ENCODE measurements around the gene XRCC6. TPM values are rescaled to one million over a fixed set of nuclear protein-coding genes. Genes with fewer than 3 reads are reported as not detected.
"Not testable (repeated sequence)": the region's sequence is repeated elsewhere in the genome, so short reads cannot be mapped to it uniquely, and the experiment has no call there.

The XRCC6 gene
- total RNA-seq, 3 donors from 2014 or later, result 515 to 540 (median 521) TPM

GRCh38 chr22:41674846-41675340 lies 53.8 kb downstream of the XRCC6 start:
- Mint-ChIP-seq H3K4me1 (ENCODE audit: low read depth) (peaks cover 17% of the 10 kb centered on the region), H3K27me3 (ENCODE audit: low read depth) (no peaks in the 10 kb centered on the region), H3K4me3 (no peak overlapping the region), H3K36me3 (ENCODE audit: insufficient read depth) (peaks cover 41% of the 10 kb centered on the region), H3K9me3 (no peaks in the 10 kb centered on the region)
- DNase-seq (no peak), ATAC-seq (no peak)

- Mint-ChIP-seq H3K4me1 (ENCODE audit: low read depth) (peaks cover 24% of the 10 kb centered on the region), H3K4me3 (no peak overlapping the region), H3K27me3 (ENCODE audit: low read depth) (no peaks in the 10 kb centered on the region), H3K9me3 (no peaks in the 10 kb centered on the region), H3K36me3 (ENCODE audit: insufficient read depth) (peaks cover 46% of the 10 kb centered on the region)
- DNase-seq, result no peak
- ATAC-seq, result no peak
These were observed 55.0 kb downstream of the XRCC6 start for GRCh38 chr22:41676134-41676533.

- peak overlapping the region; percentile 99 for H3K4me3 Mint-ChIP-seq
- peaks cover 31% of the 10 kb centered on the region for H3K4me1 Mint-ChIP-seq (ENCODE audit: low read depth)
- ATAC-seq (peak; percentile 21 to 26), DNase-seq (peak; percentile 34)
- H3K36me3 Mint-ChIP-seq (ENCODE audit: insufficient read depth), result peaks cover 30% of the 10 kb centered on the region
- no peaks in the 10 kb centered on the region for H3K9me3 Mint-ChIP-seq
- H3K27me3 Mint-ChIP-seq (ENCODE audit: low read depth), result no peaks in the 10 kb centered on the region
These were observed 60.5 kb downstream of the XRCC6 start for GRCh38 chr22:41681616-41682015.

GRCh38 chr22:41682033-41682807 lies 61.1 kb downstream of the XRCC6 start:
- Mint-ChIP-seq H3K4me3 (peak overlapping the region; percentile 99), H3K27me3 (ENCODE audit: low read depth) (no peaks in the 10 kb centered on the region), H3K4me1 (ENCODE audit: low read depth) (peaks cover 32% of the 10 kb centered on the region), H3K36me3 (ENCODE audit: insufficient read depth) (peaks cover 26% of the 10 kb centered on the region), H3K9me3 (no peaks in the 10 kb centered on the region)
- DNase-seq (peak; percentile 80), ATAC-seq (peak; percentile 93 to 95)

GRCh38 chr22:41683052-41683451 lies 62.0 kb downstream of the XRCC6 start:
- Mint-ChIP-seq H3K4me3 (peak overlapping the region; percentile 99), H3K36me3 (ENCODE audit: insufficient read depth) (peaks cover 24% of the 10 kb centered on the region), H3K4me1 (ENCODE audit: low read depth) (peaks cover 36% of the 10 kb centered on the region), H3K9me3 (no peaks in the 10 kb centered on the region), H3K27me3 (ENCODE audit: low read depth) (no peaks in the 10 kb centered on the region)
- DNase-seq, result no peak
- ATAC-seq, result no peak

- DNase-seq, result no peak
- no peak overlapping the region for H3K4me3 Mint-ChIP-seq
- H3K9me3 Mint-ChIP-seq, result no peaks in the 10 kb centered on the region
- no peak for ATAC-seq
- no peaks in the 10 kb centered on the region for H3K27me3 Mint-ChIP-seq (ENCODE audit: low read depth)
- peaks cover 33% of the 10 kb centered on the region for H3K4me1 Mint-ChIP-seq (ENCODE audit: low read depth)
- H3K36me3 Mint-ChIP-seq (ENCODE audit: insufficient read depth), result peaks cover 18% of the 10 kb centered on the region
These were observed 62.5 kb downstream of the XRCC6 start for GRCh38 chr22:41683616-41684015.

GRCh38 chr22:41684194-41684593 lies 63.1 kb downstream of the XRCC6 start:
- Mint-ChIP-seq H3K36me3 (ENCODE audit: insufficient read depth) (peaks cover 16% of the 10 kb centered on the region), H3K4me1 (ENCODE audit: low read depth) (peaks cover 36% of the 10 kb centered on the region), H3K9me3 (no peaks in the 10 kb centered on the region), H3K27me3 (ENCODE audit: low read depth) (no peaks in the 10 kb centered on the region), H3K4me3 (no peak overlapping the region)
- ATAC-seq (no peak), DNase-seq (no peak)

- Mint-ChIP-seq H3K36me3 (ENCODE audit: insufficient read depth) (peaks cover 13% of the 10 kb centered on the region), H3K4me3 (peak overlapping the region; percentile 99), H3K4me1 (ENCODE audit: low read depth) (peaks cover 37% of the 10 kb centered on the region)
- not testable (repeated sequence) for ATAC-seq; DNase-seq; H3K9me3 Mint-ChIP-seq; H3K27me3 Mint-ChIP-seq (ENCODE audit: low read depth)
These were observed 65.8 kb downstream of the XRCC6 start for GRCh38 chr22:41686890-41687289.

- no peaks in the 10 kb centered on the region for H3K27me3 Mint-ChIP-seq (ENCODE audit: low read depth)
- peaks cover 10% of the 10 kb centered on the region for H3K36me3 Mint-ChIP-seq (ENCODE audit: insufficient read depth)
- H3K4me3 Mint-ChIP-seq, result peak overlapping the region; percentile 99
- no peak for DNase-seq
- peak; percentile 31 to 38 for ATAC-seq
- peaks cover 33% of the 10 kb centered on the region for H3K4me1 Mint-ChIP-seq (ENCODE audit: low read depth)
- H3K9me3 Mint-ChIP-seq, result no peaks in the 10 kb centered on the region
These were observed 66.8 kb downstream of the XRCC6 start for GRCh38 chr22:41687901-41688364.

GRCh38 chr22:41688365-41689211 lies 67.5 kb downstream of the XRCC6 start, which contains the start of gene SNU13:
Gene SNU13, minus strand, starts transcription at chr22:41688867. Its CDS starts 71 bp downstream, at chr22:41688796.
- Mint-ChIP-seq H3K4me3 (peak within 1 kb of the TSS; percentile 99), H3K4me1 (ENCODE audit: low read depth) (peaks cover 33% of the 10 kb centered on the region)

GRCh38 chr22:41690476-41690875 lies 69.4 kb downstream of the XRCC6 start:
- Mint-ChIP-seq H3K27me3 (ENCODE audit: low read depth) (no peaks in the 10 kb centered on the region), H3K4me3 (peak overlapping the region; percentile 99), H3K9me3 (no peaks in the 10 kb centered on the region), H3K36me3 (ENCODE audit: insufficient read depth) (peaks cover 7% of the 10 kb centered on the region), H3K4me1 (ENCODE audit: low read depth) (peaks cover 28% of the 10 kb centered on the region)
- DNase-seq, result no peak
- ATAC-seq, result no peak

More at GRCh38 chr22:41688365-41689211, 67.5 kb downstream of the XRCC6 start, which contains the start of gene SNU13:
- Mint-ChIP-seq H3K9me3 (no peaks in the 10 kb centered on the region), H3K27me3 (ENCODE audit: low read depth) (no peaks in the 10 kb centered on the region), H3K36me3 (ENCODE audit: insufficient read depth) (peaks cover 10% of the 10 kb centered on the region)
- peak; percentile 97 to 98 for ATAC-seq
- peak; percentile 88 for DNase-seq

- H3K36me3 Mint-ChIP-seq (ENCODE audit: insufficient read depth), result peaks cover 3% of the 10 kb centered on the region
- H3K4me1 Mint-ChIP-seq (ENCODE audit: low read depth), result peaks cover 16% of the 10 kb centered on the region
- H3K4me3 Mint-ChIP-seq, result no peak overlapping the region
- no peaks in the 10 kb centered on the region for H3K27me3 Mint-ChIP-seq (ENCODE audit: low read depth)
- DNase-seq, result no peak
- no peak for ATAC-seq
- no peaks in the 10 kb centered on the region for H3K9me3 Mint-ChIP-seq
These were observed 74.1 kb downstream of the XRCC6 start for GRCh38 chr22:41695211-41695610.

GRCh38 chr22:41696703-41697102 lies 75.6 kb downstream of the XRCC6 start:
- Mint-ChIP-seq H3K4me3 (no peak overlapping the region), H3K36me3 (ENCODE audit: insufficient read depth) (no peaks in the 10 kb centered on the region), H3K4me1 (ENCODE audit: low read depth) (peaks cover 9% of the 10 kb centered on the region), H3K27me3 (ENCODE audit: low read depth) (no peaks in the 10 kb centered on the region), H3K9me3 (no peaks in the 10 kb centered on the region)
- ATAC-seq (no peak), DNase-seq (no peak)

GRCh38 chr22:41697126-41697775 lies 76.2 kb downstream of the XRCC6 start:
- no peaks in the 10 kb centered on the region for H3K9me3 Mint-ChIP-seq
- ATAC-seq (peak; percentile 75 to 78), DNase-seq (peak; percentile 96)
- peaks cover 9% of the 10 kb centered on the region for H3K4me1 Mint-ChIP-seq (ENCODE audit: low read depth)
- H3K36me3 Mint-ChIP-seq (ENCODE audit: insufficient read depth), result no peaks in the 10 kb centered on the region
- peak overlapping the region; percentile 35 for H3K4me3 Mint-ChIP-seq
- H3K27me3 Mint-ChIP-seq (ENCODE audit: low read depth), result no peaks in the 10 kb centered on the region
